HG02840 (cell line): ENCODE results near the gene DPP9.
"Not testable (repeated sequence)": the region's sequence is repeated elsewhere in the genome, so short reads cannot be mapped to it uniquely, and the experiment has no call there.

ENCODE experiments used
- ATAC-seq: cut with Tn5 transposase; IDR thresholded peaks from one replicate; pipeline ENCODE4 v1.9.1; 2021; ENCODE audit warnings: mild to moderate bottlenecking, moderate library complexity, moderate number of reproducible peaks; ENCODE audit not compliant: unreplicated experiment, low FRiP score

The DPP9 gene

GRCh38 chr19:4742723-4743646, 19.3 kb upstream of the DPP9 start:
- no peak for ATAC-seq

- ATAC-seq: no peak
These were observed 16.4 kb upstream of the DPP9 start for GRCh38 chr19:4740092-4740491.

- ATAC-seq: no peak
These were observed 15.1 kb upstream of the DPP9 start for GRCh38 chr19:4738734-4739133.

GRCh38 chr19:4737955-4738600, 14.4 kb upstream of the DPP9 start:
- no peak for ATAC-seq

GRCh38 chr19:4733755-4734345, 10.2 kb upstream of the DPP9 start:
- ATAC-seq: no peak

- ATAC-seq: no peak
These were observed 9.1 kb upstream of the DPP9 start for GRCh38 chr19:4732680-4733114.

GRCh38 chr19:4730740-4731171, 7.1 kb upstream of the DPP9 start:
- ATAC-seq: no peak

- no peak for ATAC-seq
These were observed 5.2 kb upstream of the DPP9 start for GRCh38 chr19:4728871-4729270.

GRCh38 chr19:4722671-4723594, 709 bp downstream of the DPP9 start:
- ATAC-seq: peak; percentile 7

- no peak for ATAC-seq
These were observed 2.4 kb downstream of the DPP9 start for GRCh38 chr19:4721196-4721595.

- no peak for ATAC-seq
These were observed 3.5 kb downstream of the DPP9 start for GRCh38 chr19:4720037-4720700.

- ATAC-seq: no peak
These were observed 4.2 kb downstream of the DPP9 start for GRCh38 chr19:4719499-4719866.

- no peak for ATAC-seq
These were observed 5.5 kb downstream of the DPP9 start for GRCh38 chr19:4717966-4718701.

GRCh38 chr19:4717191-4717965, 6.3 kb downstream of the DPP9 start:
- ATAC-seq: no peak

- ATAC-seq: no peak
These were observed 8.0 kb downstream of the DPP9 start for GRCh38 chr19:4715529-4716221.

GRCh38 chr19:4715178-4715528, 8.5 kb downstream of the DPP9 start:
- ATAC-seq: not testable (repeated sequence)

- no peak for ATAC-seq
These were observed 9.6 kb downstream of the DPP9 start for GRCh38 chr19:4714016-4714415.

- ATAC-seq: no peak
These were observed 10.2 kb downstream of the DPP9 start for GRCh38 chr19:4713384-4713951.
